ENCODE data around the gene PTPRT. TPM values are rescaled to one million over a fixed set of nuclear protein-coding genes. Genes with fewer than 3 reads are reported as not detected.

The PTPRT gene
- total and polyA plus RNA-seq, 5 donors, result 0.06 to 0.40 (median 0.20) TPM

DNA sequence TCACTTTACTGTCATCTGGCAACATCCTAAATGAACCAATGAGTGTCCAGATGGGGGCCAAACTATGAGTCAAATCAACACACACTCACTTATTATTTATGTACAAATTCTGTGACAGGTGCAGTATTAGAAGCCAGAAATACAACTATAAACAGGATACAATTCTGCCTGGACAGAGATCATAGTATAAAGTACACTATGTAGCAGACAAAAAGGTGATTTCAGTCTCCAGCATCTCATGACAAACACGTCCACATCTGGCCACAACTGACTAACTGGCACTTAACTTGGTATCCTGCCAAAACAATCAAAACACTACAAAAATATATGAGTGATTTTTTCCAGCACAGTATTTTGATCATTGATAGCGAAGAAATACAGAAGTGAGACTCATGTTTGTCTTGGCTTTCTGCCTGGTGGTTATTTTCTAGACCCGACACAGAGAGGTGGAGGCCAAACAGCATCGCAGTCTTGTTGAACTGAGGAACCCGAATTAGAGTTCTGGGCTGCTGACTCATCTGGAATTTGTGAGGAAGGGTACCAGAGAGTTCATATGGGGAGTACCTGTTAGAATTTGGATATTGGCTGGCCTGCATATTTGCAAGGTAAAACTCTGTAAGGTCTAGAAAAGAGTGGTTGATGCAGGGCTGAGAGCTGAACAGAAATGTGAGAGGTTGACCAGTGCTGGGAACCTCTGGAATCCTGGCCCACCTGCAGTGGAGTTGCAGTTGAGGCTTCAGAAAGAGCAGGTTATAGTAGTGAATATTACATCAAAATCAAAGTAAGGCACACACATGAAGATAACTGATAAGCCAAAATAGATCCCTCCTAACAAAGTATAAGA, 475.2 kb downstream of the PTPRT start:
- 21% methylated on average over 5 of the region's 5 CpGs for WGBS
- peaks cover 2% of the 10 kb centered on the region for H3K9me3 ChIP-seq (ENCODE audit: control insufficient read depth, low read length)
- intact Hi-C loops (cut with DNase I), result no loop called here
- no peak overlapping the region for H3K27ac ChIP-seq (ENCODE audit: low read length)
- no peaks in the 10 kb centered on the region for H3K4me1 ChIP-seq (ENCODE audit: control insufficient read depth, insufficient read depth, low read length)
- DNase-seq, result no peak
- H3K27me3 ChIP-seq (ENCODE audit: control insufficient read depth, insufficient read depth), result no peaks in the 10 kb centered on the region
- ATAC-seq, result peak in 1 of 2 donors; percentile 57
- no peak overlapping the region for H3K4me3 ChIP-seq (ENCODE audit: low read length)

DNA sequence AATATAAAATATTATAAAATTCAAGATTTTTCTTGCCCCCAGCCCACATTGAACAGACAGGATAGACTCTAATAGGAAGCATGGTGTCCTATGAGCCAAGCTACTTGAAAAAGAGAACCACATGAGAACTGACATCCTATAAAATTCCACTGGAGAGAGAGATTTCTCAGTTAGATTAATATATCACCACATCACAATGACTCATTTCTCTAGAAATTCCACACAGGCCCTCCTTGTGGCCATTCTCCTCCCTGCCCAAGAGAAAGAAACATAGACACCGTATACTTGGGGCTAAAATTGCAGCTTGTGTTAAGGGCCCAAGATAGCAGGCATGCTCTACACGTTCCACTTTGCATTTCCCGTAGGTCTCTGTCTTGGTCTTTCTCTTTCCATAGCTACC, 481.4 kb downstream of the PTPRT start:
- H3K27me3 ChIP-seq (ENCODE audit: control insufficient read depth, insufficient read depth), result no peaks in the 10 kb centered on the region
- H3K27ac ChIP-seq (ENCODE audit: low read length), result no peak overlapping the region
- peaks cover 2% of the 10 kb centered on the region for H3K9me3 ChIP-seq (ENCODE audit: control insufficient read depth, low read length)
- intact Hi-C loops (cut with DNase I), result no loop called here
- WGBS, result 83% methylated on average over 3 of the region's 3 CpGs
- DNase-seq, result no peak
- no peak for ATAC-seq
- H3K4me3 ChIP-seq (ENCODE audit: low read length), result no peak overlapping the region
- no peaks in the 10 kb centered on the region for H3K4me1 ChIP-seq (ENCODE audit: control insufficient read depth, insufficient read depth, low read length)

DNA sequence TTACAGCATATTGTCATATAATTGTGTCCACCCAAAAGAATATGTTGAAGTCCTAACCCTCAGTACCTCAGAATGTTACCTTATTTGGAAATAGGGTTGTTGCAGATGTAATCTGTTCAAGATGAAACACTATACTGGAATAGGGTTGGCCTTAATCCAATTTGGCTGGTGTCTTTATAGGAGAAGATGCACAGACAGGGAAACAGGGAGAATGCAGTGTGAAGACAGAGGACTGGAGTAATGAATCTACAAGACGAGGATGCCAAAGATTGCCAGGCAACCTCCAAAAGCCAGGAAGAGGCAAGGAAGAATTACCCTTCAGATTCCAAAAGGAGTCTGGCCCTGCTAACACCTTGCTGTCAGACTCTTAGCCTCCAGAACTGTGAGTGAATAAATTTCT, 482.9 kb downstream of the PTPRT start:
- no peak for ATAC-seq

GRCh38 chr20:42705550-42705949, 484.2 kb downstream of the PTPRT start:
- DNase-seq (no peak), ATAC-seq (no peak)
- H3K27me3 ChIP-seq (ENCODE audit: control insufficient read depth, insufficient read depth), result no peaks in the 10 kb centered on the region
- no peak overlapping the region for H3K27ac ChIP-seq (ENCODE audit: low read length)
- intact Hi-C loops (cut with DNase I), result no loop called here
- peaks cover 2% of the 10 kb centered on the region for H3K9me3 ChIP-seq (ENCODE audit: control insufficient read depth, low read length)
- H3K4me3 ChIP-seq (ENCODE audit: low read length), result no peak overlapping the region
- no peaks in the 10 kb centered on the region for H3K4me1 ChIP-seq (ENCODE audit: control insufficient read depth, insufficient read depth, low read length)

More for the DNA sequence above, 482.9 kb downstream of the PTPRT start:
- DNase-seq, result no peak
- intact Hi-C loops (cut with DNase I), result no loop called here
- H3K4me3 ChIP-seq (ENCODE audit: low read length), result no peak overlapping the region
- H3K27me3 ChIP-seq (ENCODE audit: control insufficient read depth, insufficient read depth), result no peaks in the 10 kb centered on the region
- H3K4me1 ChIP-seq (ENCODE audit: control insufficient read depth, insufficient read depth, low read length), result no peaks in the 10 kb centered on the region
- 49% methylated on average over 1 of the region's 1 CpG for WGBS
- H3K9me3 ChIP-seq (ENCODE audit: control insufficient read depth, low read length), result peaks cover 2% of the 10 kb centered on the region
- no peak overlapping the region for H3K27ac ChIP-seq (ENCODE audit: low read length)

- H3K9me3 ChIP-seq (ENCODE audit: control insufficient read depth, low read length), result no peaks in the 10 kb centered on the region
- intact Hi-C loops (cut with DNase I), result no loop called here
- H3K27ac ChIP-seq (ENCODE audit: low read length), result no peak overlapping the region
- H3K4me3 ChIP-seq (ENCODE audit: low read length), result no peak overlapping the region
- no peaks in the 10 kb centered on the region for H3K27me3 ChIP-seq (ENCODE audit: control insufficient read depth, insufficient read depth)
- WGBS, result 60% methylated on average over 6 of the region's 6 CpGs
- ATAC-seq (peak in 1 of 2 donors; percentile 34), DNase-seq (no peak)
- no peaks in the 10 kb centered on the region for H3K4me1 ChIP-seq (ENCODE audit: control insufficient read depth, insufficient read depth, low read length)
These were observed 486.0 kb downstream of the PTPRT start for GRCh38 chr20:42703744-42704143.

- no peaks in the 10 kb centered on the region for H3K9me3 ChIP-seq (ENCODE audit: control insufficient read depth, low read length)
- DNase-seq (no peak), ATAC-seq (no peak)
- no peaks in the 10 kb centered on the region for H3K4me1 ChIP-seq (ENCODE audit: control insufficient read depth, insufficient read depth, low read length)
- intact Hi-C loops (cut with DNase I), result no loop called here
- no peaks in the 10 kb centered on the region for H3K27me3 ChIP-seq (ENCODE audit: control insufficient read depth, insufficient read depth)
- WGBS, result 89% methylated on average over 4 of the region's 4 CpGs
- H3K4me3 ChIP-seq (ENCODE audit: low read length), result no peak overlapping the region
- no peak overlapping the region for H3K27ac ChIP-seq (ENCODE audit: low read length)
These were observed 487.8 kb downstream of the PTPRT start for GRCh38 chr20:42701948-42702347.

DNA sequence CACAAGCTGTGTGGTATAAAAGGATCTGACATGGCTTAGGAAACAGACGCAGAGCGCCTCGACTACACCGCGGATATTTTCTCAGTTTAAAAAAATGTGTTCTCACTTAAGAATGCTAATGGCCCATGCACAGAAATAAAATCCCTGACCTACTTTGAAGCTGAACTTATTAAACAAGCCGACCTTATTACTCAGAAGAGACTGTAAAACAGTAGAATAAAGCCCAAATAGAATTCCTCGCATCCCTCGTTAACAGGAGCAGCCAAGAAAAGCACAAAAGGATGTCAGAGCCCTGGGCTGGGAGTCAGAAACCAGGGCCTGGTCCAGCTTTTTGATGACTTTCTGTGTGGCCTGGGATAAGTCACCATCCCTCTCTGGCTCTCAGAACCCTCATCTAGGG, 489.3 kb downstream of the PTPRT start:
- Histone ChIP-seq H3K27me3 (ENCODE audit: control insufficient read depth, insufficient read depth) (no peaks in the 10 kb centered on the region), H3K9me3 (ENCODE audit: control insufficient read depth, low read length) (no peaks in the 10 kb centered on the region), H3K4me1 (ENCODE audit: control insufficient read depth, insufficient read depth, low read length) (no peaks in the 10 kb centered on the region), H3K4me3 (ENCODE audit: low read length) (no peak overlapping the region), H3K27ac (ENCODE audit: low read length) (no peak overlapping the region)
- DNase-seq (no peak), ATAC-seq (no peak)
- 58% methylated on average over 8 of the region's 8 CpGs for WGBS
- intact Hi-C loops (cut with DNase I), result no loop called here

DNA sequence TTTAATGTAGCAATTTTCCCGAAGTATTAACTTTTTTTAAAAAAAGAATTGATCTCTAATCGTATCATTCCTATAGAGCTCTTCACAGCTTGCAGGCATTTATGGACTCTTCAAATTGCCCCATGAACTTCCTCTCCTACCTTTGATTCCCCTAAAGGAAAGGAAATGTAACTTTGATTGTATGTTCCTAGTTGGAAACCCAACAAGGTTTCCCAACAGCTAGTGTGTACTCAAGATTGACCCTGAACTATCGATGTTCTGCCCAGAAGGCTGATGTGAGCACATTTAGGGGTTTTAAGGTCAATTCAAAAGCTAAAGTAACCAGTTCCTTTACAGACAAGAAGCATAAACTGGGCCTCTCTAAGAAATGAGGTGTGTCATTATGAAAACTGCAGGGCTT, 491.7 kb downstream of the PTPRT start:
- no peak for ATAC-seq
- intact Hi-C loops (cut with DNase I), result no loop called here
- no peaks in the 10 kb centered on the region for H3K4me1 ChIP-seq (ENCODE audit: control insufficient read depth, insufficient read depth, low read length)
- no peak overlapping the region for H3K4me3 ChIP-seq (ENCODE audit: low read length)
- no peak overlapping the region for H3K27ac ChIP-seq (ENCODE audit: low read length)
- H3K27me3 ChIP-seq (ENCODE audit: control insufficient read depth, insufficient read depth), result no peaks in the 10 kb centered on the region
- WGBS, result 84% methylated on average over 3 of the region's 3 CpGs
- H3K9me3 ChIP-seq (ENCODE audit: control insufficient read depth, low read length), result no peaks in the 10 kb centered on the region
- no peak for DNase-seq

- ATAC-seq, result no peak
- 85% methylated on average over 7 of the region's 7 CpGs for WGBS
- DNase-seq, result no peak
- no peaks in the 10 kb centered on the region for H3K9me3 ChIP-seq (ENCODE audit: control insufficient read depth, low read length)
- intact Hi-C loops (cut with DNase I), result no loop called here
- no peak overlapping the region for H3K4me3 ChIP-seq (ENCODE audit: low read length)
- H3K4me1 ChIP-seq (ENCODE audit: control insufficient read depth, insufficient read depth, low read length), result no peaks in the 10 kb centered on the region
- no peaks in the 10 kb centered on the region for H3K27me3 ChIP-seq (ENCODE audit: control insufficient read depth, insufficient read depth)
- H3K27ac ChIP-seq (ENCODE audit: low read length), result no peak overlapping the region
These were observed 498.8 kb downstream of the PTPRT start for GRCh38 chr20:42690842-42691437.

- intact Hi-C loops (cut with DNase I), result no loop called here
- 54% methylated on average over 1 of the region's 1 CpG for WGBS
- Histone ChIP-seq H3K4me1 (ENCODE audit: control insufficient read depth, insufficient read depth, low read length) (no peaks in the 10 kb centered on the region), H3K9me3 (ENCODE audit: control insufficient read depth, low read length) (no peaks in the 10 kb centered on the region), H3K4me3 (ENCODE audit: low read length) (no peak overlapping the region), H3K27ac (ENCODE audit: low read length) (no peak overlapping the region), H3K27me3 (ENCODE audit: control insufficient read depth, insufficient read depth) (no peaks in the 10 kb centered on the region)
- ATAC-seq (no peak), DNase-seq (no peak)
These were observed 501.1 kb downstream of the PTPRT start for GRCh38 chr20:42688576-42688975.

DNA sequence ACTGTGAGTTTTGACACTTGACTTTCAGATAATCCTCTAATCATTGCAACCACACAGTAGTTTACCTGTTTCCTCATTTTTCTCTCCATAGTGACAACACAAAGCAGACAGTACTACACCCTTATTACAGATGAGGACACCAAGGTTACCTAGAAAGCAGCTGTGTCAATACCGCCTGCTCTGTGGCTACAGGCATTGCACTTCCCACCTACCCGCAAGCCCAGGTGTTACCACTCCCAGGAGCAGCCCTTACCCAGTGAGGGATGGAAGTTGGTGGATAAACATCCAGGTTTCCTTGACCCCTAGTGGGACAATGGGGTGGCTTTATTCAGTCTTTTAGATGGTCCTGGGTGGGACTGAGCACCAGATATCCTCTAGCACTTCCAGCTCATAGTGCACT, 503.6 kb downstream of the PTPRT start:
- DNase-seq (no peak), ATAC-seq (no peak)
- 88% methylated on average over 2 of the region's 2 CpGs for WGBS
- Histone ChIP-seq H3K4me1 (ENCODE audit: control insufficient read depth, insufficient read depth, low read length) (no peaks in the 10 kb centered on the region), H3K4me3 (ENCODE audit: low read length) (no peak overlapping the region), H3K27me3 (ENCODE audit: control insufficient read depth, insufficient read depth) (no peaks in the 10 kb centered on the region), H3K27ac (ENCODE audit: low read length) (no peak overlapping the region), H3K9me3 (ENCODE audit: control insufficient read depth, low read length) (no peaks in the 10 kb centered on the region)
- intact Hi-C loops (cut with DNase I), result no loop called here
